Measurements from ENCODE around the gene PATJ.

The PATJ gene

DNA sequence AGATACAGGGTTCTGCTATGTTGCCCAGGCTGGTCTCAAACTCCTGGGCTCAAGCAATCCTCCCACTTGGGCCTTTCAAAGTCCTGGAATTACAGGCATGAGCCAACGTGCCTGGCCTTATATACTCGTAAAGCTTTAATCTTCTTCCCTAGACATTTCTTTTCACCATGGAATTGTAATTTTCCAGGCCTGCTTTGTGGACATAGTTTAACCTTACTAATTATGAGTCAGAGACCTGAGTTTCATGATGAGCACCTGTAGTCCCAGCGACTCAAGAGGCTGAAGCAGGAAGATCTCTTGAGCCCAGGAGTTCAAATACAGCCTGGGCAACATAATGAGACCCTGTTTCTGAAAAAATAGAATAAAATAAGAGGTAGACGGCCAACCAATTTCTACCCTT is 12.3 kb downstream of the PATJ start:
- TF ChIP-seq GABPA (IDR thresholded peaks at IDR 0.05; ENCODE audit: low read depth), result no peak
- TF ChIP-seq, protein P1, sequence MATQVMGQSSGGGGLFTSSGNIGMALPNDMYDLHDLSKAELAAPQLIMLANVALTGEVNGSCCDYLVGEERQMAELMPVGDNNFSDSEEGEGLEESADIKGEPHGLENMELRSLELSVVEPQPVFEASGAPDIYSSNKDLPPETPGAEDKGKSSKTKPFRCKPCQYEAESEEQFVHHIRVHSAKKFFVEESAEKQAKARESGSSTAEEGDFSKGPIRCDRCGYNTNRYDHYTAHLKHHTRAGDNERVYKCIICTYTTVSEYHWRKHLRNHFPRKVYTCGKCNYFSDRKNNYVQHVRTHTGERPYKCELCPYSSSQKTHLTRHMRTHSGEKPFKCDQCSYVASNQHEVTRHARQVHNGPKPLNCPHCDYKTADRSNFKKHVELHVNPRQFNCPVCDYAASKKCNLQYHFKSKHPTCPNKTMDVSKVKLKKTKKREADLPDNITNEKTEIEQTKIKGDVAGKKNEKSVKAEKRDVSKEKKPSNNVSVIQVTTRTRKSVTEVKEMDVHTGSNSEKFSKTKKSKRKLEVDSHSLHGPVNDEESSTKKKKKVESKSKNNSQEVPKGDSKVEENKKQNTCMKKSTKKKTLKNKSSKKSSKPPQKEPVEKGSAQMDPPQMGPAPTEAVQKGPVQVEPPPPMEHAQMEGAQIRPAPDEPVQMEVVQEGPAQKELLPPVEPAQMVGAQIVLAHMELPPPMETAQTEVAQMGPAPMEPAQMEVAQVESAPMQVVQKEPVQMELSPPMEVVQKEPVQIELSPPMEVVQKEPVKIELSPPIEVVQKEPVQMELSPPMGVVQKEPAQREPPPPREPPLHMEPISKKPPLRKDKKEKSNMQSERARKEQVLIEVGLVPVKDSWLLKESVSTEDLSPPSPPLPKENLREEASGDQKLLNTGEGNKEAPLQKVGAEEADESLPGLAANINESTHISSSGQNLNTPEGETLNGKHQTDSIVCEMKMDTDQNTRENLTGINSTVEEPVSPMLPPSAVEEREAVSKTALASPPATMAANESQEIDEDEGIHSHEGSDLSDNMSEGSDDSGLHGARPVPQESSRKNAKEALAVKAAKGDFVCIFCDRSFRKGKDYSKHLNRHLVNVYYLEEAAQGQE (IDR thresholded peaks at IDR 0.05; ENCODE audit: insufficient replicate concordance, low read depth), result no peak
- no peak for TF ChIP-seq POLR2AphosphoS5 (IDR thresholded peaks at IDR 0.05; ENCODE audit: low read depth)
- TF ChIP-seq, protein P2, sequence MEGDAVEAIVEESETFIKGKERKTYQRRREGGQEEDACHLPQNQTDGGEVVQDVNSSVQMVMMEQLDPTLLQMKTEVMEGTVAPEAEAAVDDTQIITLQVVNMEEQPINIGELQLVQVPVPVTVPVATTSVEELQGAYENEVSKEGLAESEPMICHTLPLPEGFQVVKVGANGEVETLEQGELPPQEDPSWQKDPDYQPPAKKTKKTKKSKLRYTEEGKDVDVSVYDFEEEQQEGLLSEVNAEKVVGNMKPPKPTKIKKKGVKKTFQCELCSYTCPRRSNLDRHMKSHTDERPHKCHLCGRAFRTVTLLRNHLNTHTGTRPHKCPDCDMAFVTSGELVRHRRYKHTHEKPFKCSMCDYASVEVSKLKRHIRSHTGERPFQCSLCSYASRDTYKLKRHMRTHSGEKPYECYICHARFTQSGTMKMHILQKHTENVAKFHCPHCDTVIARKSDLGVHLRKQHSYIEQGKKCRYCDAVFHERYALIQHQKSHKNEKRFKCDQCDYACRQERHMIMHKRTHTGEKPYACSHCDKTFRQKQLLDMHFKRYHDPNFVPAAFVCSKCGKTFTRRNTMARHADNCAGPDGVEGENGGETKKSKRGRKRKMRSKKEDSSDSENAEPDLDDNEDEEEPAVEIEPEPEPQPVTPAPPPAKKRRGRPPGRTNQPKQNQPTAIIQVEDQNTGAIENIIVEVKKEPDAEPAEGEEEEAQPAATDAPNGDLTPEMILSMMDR (IDR thresholded peaks at IDR 0.05; ENCODE audit: insufficient read depth, low read length), result no peak
- TF ChIP-seq SPI1 (IDR thresholded peaks at IDR 0.05; ENCODE audit: borderline replicate concordance, low read depth), result no peak
- Histone ChIP-seq H3K4me3 (replicated peaks; ENCODE audit: insufficient read depth, low read length) (no peak overlapping the region), H3K27me3 (ENCODE audit: insufficient read depth, poor library complexity, severe bottlenecking) (no peaks in the 10 kb centered on the region), H3K27ac (replicated peaks) (no peak overlapping the region)
- DNase-seq (ENCODE audit: low read depth in 1 of 2, low spot score in 1 of 2), result no peak

DNA sequence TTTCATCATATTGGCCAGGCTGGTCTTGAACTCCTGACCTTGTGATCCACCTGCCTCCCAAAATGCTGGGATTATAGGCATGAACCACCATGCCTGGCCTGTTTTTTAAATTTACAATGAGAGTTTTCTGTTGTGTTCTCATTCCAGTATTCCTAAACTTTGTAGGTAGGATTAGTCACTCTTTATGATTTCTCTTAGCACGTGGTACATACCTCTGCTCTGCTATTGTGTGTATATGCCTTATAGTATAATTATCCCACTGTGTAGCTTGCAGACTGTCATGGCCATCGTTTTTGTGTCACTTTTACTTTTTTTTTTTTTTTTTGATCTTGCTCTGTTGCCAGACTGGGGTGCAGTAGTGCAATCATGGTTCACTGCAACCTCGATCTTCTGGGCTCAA is 14.5 kb downstream of the PATJ start:
- H3K4me3 ChIP-seq (replicated peaks; ENCODE audit: insufficient read depth, low read length), result no peak overlapping the region
- H3K27me3 ChIP-seq (ENCODE audit: insufficient read depth, poor library complexity, severe bottlenecking), result no peaks in the 10 kb centered on the region
- H3K27ac ChIP-seq (replicated peaks), result no peak overlapping the region
- DNase-seq (ENCODE audit: low read depth in 1 of 2, low spot score in 1 of 2), result no peak
- TF ChIP-seq, protein P2 (IDR thresholded peaks at IDR 0.05; ENCODE audit: insufficient read depth, low read length), result no peak
- no peak for TF ChIP-seq GABPA (IDR thresholded peaks at IDR 0.05; ENCODE audit: low read depth)
- no peak for TF ChIP-seq POLR2AphosphoS5 (IDR thresholded peaks at IDR 0.05; ENCODE audit: low read depth)
- TF ChIP-seq, protein P1 (IDR thresholded peaks at IDR 0.05; ENCODE audit: insufficient replicate concordance, low read depth), result no peak
- no peak for TF ChIP-seq SPI1 (IDR thresholded peaks at IDR 0.05; ENCODE audit: borderline replicate concordance, low read depth)

DNA sequence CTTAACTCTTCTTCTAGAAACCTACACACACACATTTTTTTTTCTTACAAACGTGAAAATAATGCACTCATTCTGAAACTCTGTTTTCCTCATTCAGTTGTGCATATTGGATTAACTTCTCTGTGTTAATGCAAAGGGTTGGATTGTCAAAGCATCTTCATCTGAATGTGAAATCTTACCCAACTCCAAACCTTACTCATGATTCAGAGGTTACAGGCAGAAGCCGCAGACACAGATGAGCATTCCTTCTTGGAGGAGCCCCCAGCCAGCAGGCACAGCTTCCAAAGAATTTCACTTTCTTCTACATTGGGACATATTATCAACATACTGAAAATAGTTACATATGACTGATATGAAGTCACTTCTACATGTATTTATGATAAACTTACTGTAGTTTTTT is 15.7 kb downstream of the PATJ start:
- Histone ChIP-seq H3K4me3 (replicated peaks; ENCODE audit: insufficient read depth, low read length) (no peak overlapping the region), H3K27me3 (ENCODE audit: insufficient read depth, poor library complexity, severe bottlenecking) (no peaks in the 10 kb centered on the region), H3K27ac (replicated peaks) (no peak overlapping the region)
- no peak for TF ChIP-seq GABPA (IDR thresholded peaks at IDR 0.05; ENCODE audit: low read depth)
- TF ChIP-seq, protein P1 (IDR thresholded peaks at IDR 0.05; ENCODE audit: insufficient replicate concordance, low read depth), result no peak
- DNase-seq (ENCODE audit: low read depth in 1 of 2, low spot score in 1 of 2), result no peak

DNA sequence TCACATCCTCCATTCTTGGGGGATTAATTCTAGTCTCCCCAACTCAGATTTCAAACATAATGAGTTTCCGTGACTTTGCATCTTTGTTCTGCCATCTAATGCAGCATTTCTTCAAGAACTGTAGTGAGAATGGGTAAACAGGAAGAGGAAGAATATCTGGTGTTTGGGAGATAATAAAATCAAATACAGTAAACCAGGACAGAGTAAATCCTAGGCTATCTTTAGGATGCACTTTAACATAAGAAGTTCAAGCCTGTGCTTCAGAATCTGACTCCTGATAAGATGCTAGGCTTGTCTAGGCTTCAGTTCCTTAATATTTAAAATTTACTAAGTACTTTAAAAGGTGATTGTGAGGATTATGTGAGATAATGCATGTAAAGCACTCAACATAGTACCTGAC is 27.9 kb downstream of the PATJ start:
- Histone ChIP-seq H3K27ac (replicated peaks) (no peak overlapping the region), H3K27me3 (ENCODE audit: insufficient read depth, poor library complexity, severe bottlenecking) (no peaks in the 10 kb centered on the region), H3K4me3 (replicated peaks; ENCODE audit: insufficient read depth, low read length) (no peak overlapping the region)
- DNase-seq (ENCODE audit: low read depth in 1 of 2, low spot score in 1 of 2), result no peak
- no peak for TF ChIP-seq POLR2AphosphoS5 (IDR thresholded peaks at IDR 0.05; ENCODE audit: low read depth)
- TF ChIP-seq GABPA (IDR thresholded peaks at IDR 0.05; ENCODE audit: low read depth), result no peak
- TF ChIP-seq, protein P1 (IDR thresholded peaks at IDR 0.05; ENCODE audit: insufficient replicate concordance, low read depth), result no peak
- TF ChIP-seq SPI1 (IDR thresholded peaks at IDR 0.05; ENCODE audit: borderline replicate concordance, low read depth), result no peak
- TF ChIP-seq, protein P2 (IDR thresholded peaks at IDR 0.05; ENCODE audit: insufficient read depth, low read length), result no peak

All from HL-60 (cell line).